HepG2 (cell line): ENCODE measurements around the gene TENT4B. TPM values are rescaled to one million over a fixed set of nuclear protein-coding genes. Genes with fewer than 3 reads are reported as not detected.

Source experiments
- ATAC-seq: fragments of 200-7000 bp; cut with Tn5 transposase; 3 replicates; pipeline ENCODE4 v1.9.1; 2020; ENCODE audit warnings: mild to moderate bottlenecking, moderate library complexity
- BruUV-seq: library from RNA; stranded (reverse); fragments of 400-500 nt; replicated peaks from 2 replicates; lab custom pipeline; 2021; lab: Mats Ljungman, UMichigan
- CTCF ChIA-PET: fragments of 300-600 bp; formaldehyde crosslinking; extraction: SDS; loops from one replicate; lab custom pipeline; 2021; ENCODE audit warnings: low total read pairs, inconsistent platforms, low intra/inter-chr PET ratio; lab: Yijun Ruan, JAX
- POLR2A ChIA-PET: fragments of 350-600 bp; sonication (Branson Sonifier 250); formaldehyde crosslinking; loops from one replicate; lab custom pipeline; 2020; ENCODE audit warnings: antibody characterized with exemption, inconsistent platforms; lab: Yijun Ruan, JAX
- DNase-seq: peaks from one replicate; pipeline ENCODE4 v3.0.0-alpha.2; 2015; ENCODE audit warnings: low spot score
- FAIRE-seq: peaks from 3 replicates; lab custom pipeline; 2011; peaks lifted over from hg19 to GRCh38; lab: Jason Lieb, UNC
- H2AFZ ChIP-seq: one replicate; pipeline ENCODE4 v1.6.1; 2011; ENCODE audit warnings: low read length, inconsistent platforms
- H3K27ac ChIP-seq: fragments of 300-600 bp; 3 replicates; pipeline ENCODE4 v1.8.0; 2011; ENCODE audit warnings: mixed run types, mild to moderate bottlenecking, mixed read lengths, low read length, inconsistent platforms; ENCODE audit not compliant: insufficient read depth; ENCODE audit errors: extremely low read length
- H3K27me3 ChIP-seq, 2 experiments: fragments of 200-600 bp in 1 of 2; 2 replicates in 1 of 2; 3 replicates in 1 of 2; pipeline versions ENCODE4 v1.6.0 to v1.8.0; 2011; ENCODE audit warnings: low read length in 2 of 2, mild to moderate bottlenecking in 2 of 2, moderate library complexity in 2 of 2, inconsistent platforms in 1 of 2; ENCODE audit not compliant: insufficient read depth in 2 of 2, control insufficient read depth in 1 of 2
- H3K36me3 ChIP-seq, 2 experiments: fragments of 200-600 bp in 1 of 2; replicated peaks in 1 of 2; 2 replicates in 1 of 2; 3 replicates in 1 of 2; pipeline versions ENCODE4 v1.5.1 to v1.8.0; 2011; ENCODE audit warnings: low read length in 2 of 2, inconsistent platforms in 1 of 2; ENCODE audit not compliant: insufficient read depth in 2 of 2, control insufficient read depth in 1 of 2
- H3K4me1 ChIP-seq: 2 replicates; pipeline ENCODE4 v1.5.1; 2012; ENCODE audit warnings: low read length, inconsistent platforms; ENCODE audit not compliant: insufficient read depth
- H3K4me2 ChIP-seq: 2 replicates; pipeline ENCODE4 v1.6.0; 2011; ENCODE audit warnings: low read depth, low read length, inconsistent platforms
- H3K4me3 ChIP-seq, 3 experiments: fragments of 200-600 bp in 1 of 3; sonication (generic), shearing (Covaris generic) in 1 of 3; replicated peaks in 1 of 3; 2 replicates each; pipeline ENCODE4 v1.5.1; 2011 to 2016; ENCODE audit warnings: low read length in 3 of 3, inconsistent platforms in 2 of 3, low read depth in 2 of 3, mild to moderate bottlenecking in 2 of 3, control low read depth in 1 of 3, mixed read lengths in 1 of 3; ENCODE audit not compliant: insufficient read depth in 1 of 3
- H3K79me2 ChIP-seq: one replicate; pipeline ENCODE4 v1.6.1; 2011; ENCODE audit warnings: low read length, inconsistent platforms; ENCODE audit not compliant: insufficient read depth
- H3K9ac ChIP-seq: 2 replicates; pipeline ENCODE4 v1.6.0; 2011; ENCODE audit warnings: mild to moderate bottlenecking, low read depth, low read length, inconsistent platforms; ENCODE audit not compliant: insufficient read depth
- H3K9me3 ChIP-seq: 2 replicates; pipeline ENCODE4 v1.5.1; 2012; ENCODE audit warnings: mild to moderate bottlenecking, low read length
- H4K20me1 ChIP-seq: 2 replicates; pipeline ENCODE4 v1.6.0; 2011; ENCODE audit warnings: inconsistent platforms, mild to moderate bottlenecking, low read length, moderate library complexity; ENCODE audit not compliant: insufficient read depth
- ATF1 ChIP-seq: IDR thresholded peaks from 2 replicates; pipeline ENCODE4 v1.6.1; 2016; ENCODE audit warnings: mild to moderate bottlenecking, control low read depth
- ATF7-NPFF ChIP-seq: sonication (generic); formaldehyde crosslinking; IDR thresholded peaks from 2 replicates; pipeline ENCODE4 v1.8.1; 2023; ENCODE audit warnings: mild to moderate bottlenecking, low read depth, missing genetic modification reagents, moderate library complexity
- E2F1 ChIP-seq: sonication (generic); formaldehyde crosslinking; IDR thresholded peaks from 2 replicates; pipeline ENCODE4 v1.5.0; 2020; ENCODE audit warnings: missing genetic modification reagents
- HMGA1 ChIP-seq: sonication (generic); formaldehyde crosslinking; conservative IDR thresholded peaks from 2 replicates; pipeline ENCODE4 v1.4.0; 2020; ENCODE audit warnings: missing genetic modification reagents
- HOXA7 ChIP-seq: sonication (generic); formaldehyde crosslinking; IDR thresholded peaks from 2 replicates; pipeline ENCODE4 v1.8.1; 2022; ENCODE audit warnings: mild to moderate bottlenecking, missing genetic modification reagents, moderate library complexity
- IRF2 ChIP-seq: IDR thresholded peaks from 2 replicates; pipeline ENCODE4 v1.6.1; 2018; ENCODE audit warnings: missing genetic modification reagents, missing compliant biosample characterization
- MTA3 ChIP-seq: sonication (generic); formaldehyde crosslinking; IDR thresholded peaks from 2 replicates; pipeline ENCODE4 v1.4.0; 2020; ENCODE audit warnings: missing genetic modification reagents
- MTF2 ChIP-seq: sonication (generic); formaldehyde crosslinking; IDR thresholded peaks from 2 replicates; pipeline ENCODE4 v1.5.0; 2020; ENCODE audit warnings: missing genetic modification reagents, borderline replicate concordance
- MYC ChIP-seq: sonication (generic); formaldehyde crosslinking; IDR thresholded peaks from 2 replicates; pipeline ENCODE4 v1.9.0; 2021; ENCODE audit warnings: missing genetic modification reagents, borderline replicate concordance
- NCOA5 ChIP-seq: sonication (generic); formaldehyde crosslinking; IDR thresholded peaks from 2 replicates; pipeline ENCODE4 v1.4.0; 2020; ENCODE audit warnings: missing genetic modification reagents
- NFIB ChIP-seq: sonication (generic); formaldehyde crosslinking; IDR thresholded peaks from 2 replicates; pipeline ENCODE4 v1.9.0; 2021; ENCODE audit warnings: missing genetic modification reagents, mild to moderate bottlenecking, borderline replicate concordance
- RARA ChIP-seq: IDR thresholded peaks from 2 replicates; pipeline ENCODE4 v1.6.1; 2016; ENCODE audit warnings: missing genetic modification reagents, missing compliant biosample characterization
- SALL1 ChIP-seq: sonication (generic); formaldehyde crosslinking; IDR thresholded peaks from 2 replicates; pipeline ENCODE4 v1.8.0; 2022; ENCODE audit warnings: mild to moderate bottlenecking, missing genetic modification reagents
- ZC3H13 ChIP-seq: sonication (generic); formaldehyde crosslinking; IDR thresholded peaks from 2 replicates; pipeline ENCODE4 v1.8.1; 2023; ENCODE audit warnings: mild to moderate bottlenecking, missing genetic modification reagents, moderate library complexity
- ZFP62 ChIP-seq: sonication (generic); formaldehyde crosslinking; IDR thresholded peaks from 2 replicates; pipeline ENCODE4 v1.4.0; 2020; ENCODE audit warnings: missing genetic modification reagents
- ZNF264 ChIP-seq: sonication (generic); formaldehyde crosslinking; IDR thresholded peaks from 2 replicates; pipeline ENCODE4 v1.4.0; 2020; ENCODE audit warnings: missing genetic modification reagents
- ZNF597 ChIP-seq: sonication (generic); formaldehyde crosslinking; IDR thresholded peaks from 2 replicates; pipeline ENCODE4 v1.5.0; 2020; ENCODE audit warnings: missing genetic modification reagents
- ZNF772 ChIP-seq: sonication (generic); formaldehyde crosslinking; IDR thresholded peaks from 2 replicates; pipeline ENCODE4 v1.5.0; 2020; ENCODE audit warnings: mild to moderate bottlenecking, missing genetic modification reagents
- WGBS: methylation state at CpG from one replicate; pipeline ENCODE4 v1.1.6; 2017; ENCODE audit warnings: low lambda C conversion rate; 5-methylcytosine and 5-hydroxymethylcytosine counted together
- in situ Hi-C: cut with HindIII; loops from 2 replicates; pipeline ENCODE4 v1.10.0; 2017; ENCODE audit warnings: low pct_unique_long_range_greater_than_20kb; ENCODE audit not compliant: extremely low pct_ligation_motif_present
- intact Hi-C: fragments of 100-400 bp; cut with micrococcal nuclease; formaldehyde crosslinking; loops from one replicate; pipeline ENCODE4 v1.10.0; 2022; ENCODE audit not compliant: unreplicated experiment
- polyA plus RNA-seq, 8 experiments: library from polyadenylated mRNA; depleted of rRNA in 3 of 8; stranded (reverse) in 7 of 8; unstranded in 1 of 8; fragments of >200 nt; fragmentation: Illumina TruSeq in 4 of 8; extraction: Trizol in 4 of 8; gene quantifications; 2 replicates each; pipeline versions ENCODE4 v1.2.1 to v1.2.3, GENCODE V29; 2011 to 2016; ENCODE audit warnings: low read depth in 4 of 8, missing spikeins in 1 of 8, mixed read lengths in 1 of 8; ENCODE audit not compliant: insufficient read depth in 1 of 8
- total RNA-seq, 5 experiments: library from RNA; depleted of rRNA; stranded (reverse); fragments of >200 nt; fragmentation: Illumina TruSeq; extraction: Trizol; gene quantifications; 2 replicates each; pipeline ENCODE4 v1.2.3, GENCODE V29; 2016; ENCODE audit warnings: low read depth in 1 of 5

The TENT4B gene
- total and polyA plus RNA-seq, 2 of the 13 experiments (the other 11 are each of a cell fraction or from before 2014, with no cell fraction given) = 15.0 to 32.8 TPM

- TF ChIP-seq SALL1 (CRISPR knock-in tag) (no peak), ZFP62 (CRISPR knock-in tag) (no peak), RARA (no peak), IRF2 (CRISPR knock-in tag) (no peak), ZNF597 (CRISPR knock-in tag) (no peak)
Measured at GRCh38 chr16:50266337-50267091, 113.4 kb downstream of the TENT4B start, which contains the start of gene ADCY7 (continued).

GRCh38 chr16:50267151-50267631, 114.1 kb downstream of the TENT4B start:
- Histone ChIP-seq H3K9me3 (no peaks in the 10 kb centered on the region), H2AFZ (no peak overlapping the region), H3K27me3 (peaks cover 0 to 8% of the 10 kb centered on the region in 2 experiments; a peak in 3 of 5 replicates), H3K79me2 (no peaks in the 10 kb centered on the region), H3K27ac (no peak overlapping the region), H3K4me1 (peaks cover 67% of the 10 kb centered on the region), H3K36me3 (no peaks in the 10 kb centered on the region), H3K4me2 (no peak overlapping the region), H3K4me3 (no peak overlapping the region)
- FAIRE-seq (no peak), ATAC-seq (no peak)
- intact Hi-C loops = no loop called here
- no TSS peak for BruUV-seq
- whole genome bisulfite sequencing = 62% methylated on average over 8 of the region's 8 CpGs
- in situ Hi-C loops = loop anchor here (5.0 to 10.0 kb wide), 2 partner anchors 35 to 398 kb away; no protein-coding TSS in a partner anchor
- POLR2A ChIA-PET = no interaction called here
- CTCF ChIA-PET = no interaction called here
- TF ChIP-seq MTA3 (CRISPR knock-in tag) (no peak), MTF2 (CRISPR knock-in tag) (no peak), MYC (CRISPR knock-in tag) (no peak), E2F1 (CRISPR knock-in tag) (no peak), ZNF772 (CRISPR knock-in tag) (no peak), ZC3H13 (CRISPR knock-in tag) (no peak), NCOA5 (CRISPR knock-in tag) (no peak), HMGA1 (CRISPR knock-in tag) (no peak), HOXA7 (CRISPR knock-in tag) (no peak), ATF7-NPFF (CRISPR knock-in tag) (no peak), NFIB (CRISPR knock-in tag) (no peak), ZNF264 (no peak), ATF1 (CRISPR knock-in tag) (no peak)
- TF ChIP-seq, all 625 proteins: peak for 0
- DNase-seq = no peak
- H3K9ac ChIP-seq = no peak overlapping the region
- H4K20me1 ChIP-seq = no peaks in the 10 kb centered on the region
